GM18520 (cell line): ENCODE results near the gene MATN1.

Experiments
- ATAC-seq: cut with Tn5 transposase; IDR thresholded peaks from one replicate; pipeline ENCODE4 v1.9.1; 2021; ENCODE audit not compliant: unreplicated experiment

Gene MATN1

DNA sequence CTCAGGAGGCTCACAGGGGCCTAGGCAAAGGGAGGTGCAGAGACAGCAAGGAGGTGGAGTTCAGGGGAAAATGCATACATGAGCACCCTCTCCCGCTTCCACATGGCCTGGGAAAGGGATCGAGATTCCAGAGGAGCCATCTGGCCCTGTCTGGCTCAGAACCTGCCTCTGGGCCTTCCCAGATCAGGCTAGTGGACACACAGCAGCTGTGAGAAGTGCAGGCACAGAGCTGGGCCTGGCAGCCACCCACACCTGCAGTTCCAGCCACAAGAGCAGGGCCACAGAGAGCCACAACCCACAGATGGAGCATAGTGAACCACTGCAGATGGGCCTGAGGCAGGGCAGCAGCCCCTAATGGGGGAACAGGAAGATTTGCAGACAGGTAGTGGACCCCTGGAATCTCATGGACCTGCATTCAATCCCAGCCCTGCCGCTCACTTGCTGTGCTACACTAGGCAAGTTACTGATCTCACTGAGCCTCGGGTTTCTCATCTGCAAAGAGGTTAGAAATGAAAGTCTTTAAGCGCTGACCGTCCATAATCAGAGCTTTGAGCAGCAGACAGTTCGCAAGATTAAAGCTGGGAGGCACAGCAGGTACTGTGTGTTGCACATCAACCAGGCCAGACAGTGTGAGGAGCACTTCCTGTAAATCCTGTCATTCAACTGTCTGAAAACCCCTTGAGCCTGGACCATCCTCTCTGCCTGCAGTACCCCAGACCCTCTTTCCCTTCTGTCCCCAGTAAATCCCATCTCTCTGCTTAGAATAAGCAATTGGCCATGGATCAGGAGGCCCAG, 58.0 kb downstream of the MATN1 start:
- ATAC-seq: no peak

DNA sequence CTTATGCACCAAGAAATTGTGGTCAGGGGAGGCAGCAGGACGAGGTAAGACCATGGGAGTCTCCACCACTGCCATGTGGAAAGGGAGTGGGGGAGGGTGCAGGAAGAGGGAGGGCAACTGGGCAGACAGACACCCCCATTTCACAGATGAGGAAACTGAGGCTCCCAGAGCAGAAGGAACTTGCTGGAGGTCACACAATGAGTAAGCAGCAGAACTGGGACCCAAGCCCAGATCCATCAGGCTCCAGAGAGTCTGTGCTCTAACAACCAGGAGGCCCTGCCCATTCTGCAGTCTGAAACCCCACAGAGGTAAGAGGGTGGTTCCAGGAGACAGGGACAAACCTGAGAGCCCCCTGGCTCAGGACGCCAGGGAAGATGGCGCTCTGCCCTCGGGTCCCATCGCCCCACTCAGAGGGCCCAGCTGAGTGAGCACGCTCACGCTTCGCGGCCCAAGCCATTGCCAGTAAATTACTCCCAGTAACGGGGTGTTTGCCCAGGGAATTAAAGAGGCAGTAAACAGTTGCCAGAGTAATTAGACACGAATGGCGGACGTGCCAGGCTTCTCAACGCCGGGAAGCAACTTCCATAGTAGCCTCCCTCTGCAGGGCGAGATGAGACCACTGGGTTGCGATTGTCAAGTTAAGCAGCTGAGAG, 59.2 kb downstream of the MATN1 start:
- ATAC-seq: no peak

DNA sequence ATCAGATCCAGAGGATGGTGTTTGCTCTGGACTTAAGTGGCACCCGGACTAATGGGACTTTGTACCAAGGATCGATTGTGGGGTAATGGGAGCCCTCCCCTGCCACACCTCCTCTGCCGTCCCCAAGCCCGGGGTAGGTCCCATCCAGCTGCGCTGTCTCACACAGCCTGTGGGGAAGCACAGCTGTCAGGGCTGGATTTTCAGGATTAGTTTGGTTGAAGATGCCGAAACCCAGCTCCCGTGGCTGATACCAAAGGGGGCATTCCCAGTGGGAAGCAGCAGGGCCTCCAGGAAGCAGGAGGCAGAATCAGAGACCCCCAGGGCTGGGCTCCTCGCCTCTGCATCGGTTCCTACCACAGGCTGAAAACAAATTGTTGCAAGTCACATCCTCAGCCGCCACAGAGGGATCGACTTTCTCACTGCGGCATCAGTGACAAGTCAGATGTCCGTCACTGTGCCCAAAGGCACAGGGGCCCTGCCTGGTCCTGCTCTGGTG, 59.7 kb downstream of the MATN1 start:
- no peak for ATAC-seq

DNA sequence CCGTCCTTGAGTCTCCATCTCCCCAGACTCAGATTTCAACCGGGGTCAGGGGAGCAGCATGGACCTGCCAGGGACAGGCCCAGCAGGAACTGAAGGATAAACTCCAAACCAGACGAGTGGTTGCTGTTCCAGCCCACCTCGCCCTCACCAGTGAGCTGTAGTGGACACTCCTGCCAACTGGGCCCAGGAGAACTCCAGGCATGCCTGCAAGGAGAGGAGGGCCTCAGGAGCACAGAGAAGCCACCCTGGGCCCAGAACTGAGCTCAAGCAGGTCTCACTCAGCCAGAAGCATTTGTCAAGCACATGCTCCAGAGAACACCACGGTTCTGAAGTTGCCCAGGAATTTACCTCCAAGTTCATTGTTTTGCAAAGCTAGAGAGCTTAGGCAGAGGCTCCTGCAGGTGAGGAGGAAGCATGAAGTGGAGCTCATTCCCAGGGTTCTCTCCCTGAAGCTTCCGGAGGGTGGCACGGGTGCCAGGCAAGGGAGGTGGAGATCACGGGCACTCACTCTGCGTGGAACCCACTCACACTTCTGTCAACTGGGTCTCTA, 61.0 kb downstream of the MATN1 start:
- no peak for ATAC-seq

DNA sequence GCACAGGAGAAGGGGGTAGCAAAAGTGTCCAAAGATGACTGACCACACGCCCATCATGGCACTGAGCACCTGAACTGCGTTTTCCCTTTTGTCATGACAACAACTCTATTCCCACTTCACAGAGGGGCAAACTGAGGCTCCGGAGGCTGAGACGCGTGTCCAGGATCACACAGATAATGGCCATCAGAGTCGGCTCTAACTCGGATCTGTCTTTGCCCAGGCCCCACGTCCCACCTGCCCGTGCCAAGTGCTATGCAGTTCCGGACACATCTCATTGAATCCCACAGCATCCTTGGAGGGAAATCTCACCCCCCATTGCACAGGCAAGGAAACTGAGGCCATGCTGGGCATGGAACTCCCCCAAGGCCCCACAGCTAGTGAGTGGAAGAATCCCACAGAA, 62.1 kb downstream of the MATN1 start:
- no peak for ATAC-seq
